ENCODE data around the gene SRSF9.

SRSF9 gene

GRCh38 chr12:120470150-120470784 is 719 bp upstream of the SRSF9 start:
- Histone ChIP-seq H3K9me3 (ENCODE audit: control insufficient read depth, insufficient read depth, low read length) (no peaks in the 10 kb centered on the region), H3K4me3 (ENCODE audit: low read length) (peak overlapping the region; percentile 98), H3K4me2 (ENCODE audit: low read length) (peak overlapping the region; percentile 98), H3K27me3 (ENCODE audit: control insufficient read depth, low read length) (no peaks in the 10 kb centered on the region), H4K20me1 (ENCODE audit: control insufficient read depth, insufficient read depth, low read depth, low read length) (peaks cover 36% of the 10 kb centered on the region), H3K4me1 (ENCODE audit: control insufficient read depth, low read length) (peaks cover 64% of the 10 kb centered on the region), H3K27ac (ENCODE audit: low read depth, low read length) (peak overlapping the region; percentile 66), H3K36me3 (ENCODE audit: control insufficient read depth, low read length) (peaks cover 43% of the 10 kb centered on the region), H3F3A (ENCODE audit: control insufficient read depth, insufficient read depth) (peaks cover 15% of the 10 kb centered on the region; the same call in 1 of the 2 replicates), H3K9me2 (replicated peaks; ENCODE audit: control insufficient read depth, low read length) (no peaks in the 10 kb centered on the region), H3K79me2 (ENCODE audit: control insufficient read depth, low read length) (peaks cover 92% of the 10 kb centered on the region)
- no peak for TF ChIP-seq EZH2phosphoT487 (IDR thresholded peaks at IDR 0.05; ENCODE audit: borderline replicate concordance, low read length)
- TF ChIP-seq CTCF (IDR thresholded peaks at IDR 0.05; ENCODE audit: low read depth, low read length, poor library complexity, severe bottlenecking) = no peak

- no peaks in the 10 kb centered on the region for H3K27me3 ChIP-seq (ENCODE audit: control insufficient read depth, low read length)
- peaks cover 38% of the 10 kb centered on the region for H4K20me1 ChIP-seq (ENCODE audit: control insufficient read depth, insufficient read depth, low read depth, low read length)
- H3K4me3 ChIP-seq (ENCODE audit: low read length) = peak overlapping the region; percentile 98
- peak overlapping the region; percentile 64 for H3K27ac ChIP-seq (ENCODE audit: low read depth, low read length)
- peak overlapping the region; percentile 65 for H3K4me2 ChIP-seq (ENCODE audit: low read length)
- peaks cover 96% of the 10 kb centered on the region for H3K79me2 ChIP-seq (ENCODE audit: control insufficient read depth, low read length)
- H3K4me1 ChIP-seq (ENCODE audit: control insufficient read depth, low read length) = peaks cover 51% of the 10 kb centered on the region
- H3K9me2 ChIP-seq (replicated peaks; ENCODE audit: control insufficient read depth, low read length) = no peaks in the 10 kb centered on the region
- H3K36me3 ChIP-seq (ENCODE audit: control insufficient read depth, low read length) = peaks cover 56% of the 10 kb centered on the region
- peaks cover 20% of the 10 kb centered on the region for H3F3A ChIP-seq (ENCODE audit: control insufficient read depth, insufficient read depth)
- TF ChIP-seq EZH2phosphoT487 (IDR thresholded peaks at IDR 0.05; ENCODE audit: borderline replicate concordance, low read length) = no peak
- H3K9me3 ChIP-seq (ENCODE audit: control insufficient read depth, insufficient read depth, low read length) = no peaks in the 10 kb centered on the region
Observed at GRCh38 chr12:120468821-120469449, 613 bp downstream of the SRSF9 start.

GRCh38 chr12:120468325-120468820 is 1.2 kb downstream of the SRSF9 start:
- peaks cover 43% of the 10 kb centered on the region for H4K20me1 ChIP-seq (ENCODE audit: control insufficient read depth, insufficient read depth, low read depth, low read length)
- H3K9me3 ChIP-seq (ENCODE audit: control insufficient read depth, insufficient read depth, low read length) = no peaks in the 10 kb centered on the region
- peaks cover 20% of the 10 kb centered on the region for H3F3A ChIP-seq (ENCODE audit: control insufficient read depth, insufficient read depth)
- no peaks in the 10 kb centered on the region for H3K27me3 ChIP-seq (ENCODE audit: control insufficient read depth, low read length)
- peak overlapping the region; percentile 98 for H3K4me3 ChIP-seq (ENCODE audit: low read length)
- no peak for TF ChIP-seq CTCF (IDR thresholded peaks at IDR 0.05; ENCODE audit: low read depth, low read length, poor library complexity, severe bottlenecking)
- no peak for TF ChIP-seq EZH2phosphoT487 (IDR thresholded peaks at IDR 0.05; ENCODE audit: borderline replicate concordance, low read length)
- peaks cover 62% of the 10 kb centered on the region for H3K36me3 ChIP-seq (ENCODE audit: control insufficient read depth, low read length)
- H3K27ac ChIP-seq (ENCODE audit: low read depth, low read length) = peak overlapping the region; percentile 64
- H3K79me2 ChIP-seq (ENCODE audit: control insufficient read depth, low read length) = peaks cover 98% of the 10 kb centered on the region
- peaks cover 48% of the 10 kb centered on the region for H3K4me1 ChIP-seq (ENCODE audit: control insufficient read depth, low read length)
- no peaks in the 10 kb centered on the region for H3K9me2 ChIP-seq (replicated peaks; ENCODE audit: control insufficient read depth, low read length)
- peak overlapping the region; percentile 65 for H3K4me2 ChIP-seq (ENCODE audit: low read length)

GRCh38 chr12:120467439-120467838 is 2.1 kb downstream of the SRSF9 start:
- Histone ChIP-seq H4K20me1 (ENCODE audit: control insufficient read depth, insufficient read depth, low read depth, low read length) (peaks cover 43% of the 10 kb centered on the region), H3K9me3 (ENCODE audit: control insufficient read depth, insufficient read depth, low read length) (no peaks in the 10 kb centered on the region), H3K27ac (ENCODE audit: low read depth, low read length) (no peak overlapping the region)

More at GRCh38 chr12:120467439-120467838, 2.1 kb downstream of the SRSF9 start:
- H3K36me3 ChIP-seq (ENCODE audit: control insufficient read depth, low read length) = peaks cover 70% of the 10 kb centered on the region
- H3K9me2 ChIP-seq (replicated peaks; ENCODE audit: control insufficient read depth, low read length) = no peaks in the 10 kb centered on the region
- TF ChIP-seq EZH2phosphoT487 (IDR thresholded peaks at IDR 0.05; ENCODE audit: borderline replicate concordance, low read length) (no peak), CTCF (IDR thresholded peaks at IDR 0.05; ENCODE audit: low read depth, low read length, poor library complexity, severe bottlenecking) (no peak)
- H3K79me2 ChIP-seq (ENCODE audit: control insufficient read depth, low read length) = peaks cover 96% of the 10 kb centered on the region
- peaks cover 45% of the 10 kb centered on the region for H3K4me1 ChIP-seq (ENCODE audit: control insufficient read depth, low read length)
- peaks cover 21% of the 10 kb centered on the region for H3F3A ChIP-seq (ENCODE audit: control insufficient read depth, insufficient read depth)
- no peaks in the 10 kb centered on the region for H3K27me3 ChIP-seq (ENCODE audit: control insufficient read depth, low read length)
- peak overlapping the region; percentile 98; the same call in 1 of the 2 replicates for H3K4me3 ChIP-seq (ENCODE audit: low read length)
- H3K4me2 ChIP-seq (ENCODE audit: low read length) = peak overlapping the region; percentile 65

Data from DOHH2 (cell line).